GM12872 (cell line): Measurements from ENCODE around the gene AQP12A.

ENCODE experiments used
- TF ChIP-seq, protein P1 (sequence below): IDR thresholded peaks from 3 replicates; pipeline ENCODE4 v1.5.1; 2011; ENCODE audit warnings: low read depth, mild to moderate bottlenecking, low read length, moderate library complexity; ENCODE audit not compliant: insufficient read depth

Gene AQP12A

DNA sequence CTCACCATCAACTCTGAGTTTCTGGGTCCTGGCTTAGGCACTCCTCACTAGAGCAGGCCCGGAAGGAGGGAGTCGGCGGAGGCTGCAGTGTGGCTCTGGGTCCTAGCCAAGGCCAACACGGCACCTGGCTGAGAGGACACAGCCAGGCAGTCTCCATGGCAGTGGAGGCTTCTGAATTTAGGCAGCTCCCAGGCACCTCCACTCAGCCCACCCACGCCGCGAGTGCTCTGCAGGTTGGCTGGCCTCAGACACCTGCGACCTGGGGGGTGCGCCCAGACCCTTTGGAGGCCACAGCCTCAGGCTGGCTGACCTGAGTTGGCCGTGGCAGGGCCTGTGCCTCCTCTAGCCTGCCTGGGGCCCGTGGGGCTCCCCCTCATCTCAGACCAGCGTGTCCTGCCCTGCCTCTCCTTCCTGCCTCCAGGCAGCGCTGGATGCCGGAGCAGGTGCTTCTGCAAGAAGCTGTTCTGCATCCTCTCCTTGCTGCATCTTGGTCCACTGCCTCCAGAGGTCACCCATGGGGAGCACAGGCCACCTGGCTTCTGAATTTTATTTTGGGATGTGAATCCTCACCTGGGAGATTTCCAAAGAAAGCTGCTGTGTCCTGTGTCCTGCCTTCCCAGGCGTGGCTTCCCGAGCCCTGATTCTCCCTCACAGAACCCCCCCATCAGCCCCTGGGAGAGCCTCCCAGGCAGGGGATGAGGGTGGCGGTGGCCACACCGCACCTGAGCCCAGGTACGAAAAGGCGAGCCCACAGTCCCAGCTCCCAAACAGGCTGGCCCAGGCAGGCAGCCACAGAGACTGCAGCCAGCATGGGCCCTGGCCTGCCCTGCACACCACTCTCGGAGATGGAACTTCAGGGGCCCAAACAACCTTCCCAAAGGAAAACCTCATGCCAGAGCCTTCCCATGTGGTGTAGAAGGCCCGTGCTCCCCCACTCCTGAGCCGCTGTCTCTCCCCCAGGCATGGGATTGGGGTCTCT is 23.4 kb downstream of the AQP12A start:
- TF ChIP-seq, protein P1, sequence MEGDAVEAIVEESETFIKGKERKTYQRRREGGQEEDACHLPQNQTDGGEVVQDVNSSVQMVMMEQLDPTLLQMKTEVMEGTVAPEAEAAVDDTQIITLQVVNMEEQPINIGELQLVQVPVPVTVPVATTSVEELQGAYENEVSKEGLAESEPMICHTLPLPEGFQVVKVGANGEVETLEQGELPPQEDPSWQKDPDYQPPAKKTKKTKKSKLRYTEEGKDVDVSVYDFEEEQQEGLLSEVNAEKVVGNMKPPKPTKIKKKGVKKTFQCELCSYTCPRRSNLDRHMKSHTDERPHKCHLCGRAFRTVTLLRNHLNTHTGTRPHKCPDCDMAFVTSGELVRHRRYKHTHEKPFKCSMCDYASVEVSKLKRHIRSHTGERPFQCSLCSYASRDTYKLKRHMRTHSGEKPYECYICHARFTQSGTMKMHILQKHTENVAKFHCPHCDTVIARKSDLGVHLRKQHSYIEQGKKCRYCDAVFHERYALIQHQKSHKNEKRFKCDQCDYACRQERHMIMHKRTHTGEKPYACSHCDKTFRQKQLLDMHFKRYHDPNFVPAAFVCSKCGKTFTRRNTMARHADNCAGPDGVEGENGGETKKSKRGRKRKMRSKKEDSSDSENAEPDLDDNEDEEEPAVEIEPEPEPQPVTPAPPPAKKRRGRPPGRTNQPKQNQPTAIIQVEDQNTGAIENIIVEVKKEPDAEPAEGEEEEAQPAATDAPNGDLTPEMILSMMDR: no peak

DNA sequence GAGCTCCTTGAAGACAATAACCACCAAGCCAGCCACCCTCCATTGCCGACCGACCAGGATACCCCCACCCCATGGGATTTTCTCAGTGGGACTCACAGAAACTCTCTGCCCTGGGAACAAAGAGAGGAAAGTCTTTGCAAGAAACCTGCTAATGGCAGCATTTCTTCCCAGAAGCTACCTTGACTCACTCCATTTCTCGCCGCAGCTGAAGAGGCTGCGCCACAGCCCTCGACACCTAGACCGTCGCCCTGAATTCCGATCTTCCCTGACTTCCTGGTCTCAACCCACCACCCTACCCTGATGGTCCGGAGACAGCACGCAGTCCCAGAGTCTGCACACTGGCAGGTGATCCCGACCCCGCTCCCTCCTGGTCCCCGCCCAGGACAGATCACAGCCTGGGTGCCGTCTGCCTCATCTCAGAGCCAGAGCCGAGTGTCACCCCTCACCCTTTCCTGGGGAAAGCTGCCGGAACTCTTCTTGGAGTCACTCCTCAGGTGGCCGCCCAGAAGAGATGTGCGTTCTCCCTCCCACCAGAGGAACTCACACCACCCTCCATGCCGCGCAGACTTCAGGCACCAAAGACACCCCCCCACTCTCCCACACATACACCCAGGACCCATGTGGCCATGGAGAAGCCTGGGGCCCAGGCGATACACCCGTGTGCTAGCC is 24.6 kb downstream of the AQP12A start:
- TF ChIP-seq, protein P1: no peak

DNA sequence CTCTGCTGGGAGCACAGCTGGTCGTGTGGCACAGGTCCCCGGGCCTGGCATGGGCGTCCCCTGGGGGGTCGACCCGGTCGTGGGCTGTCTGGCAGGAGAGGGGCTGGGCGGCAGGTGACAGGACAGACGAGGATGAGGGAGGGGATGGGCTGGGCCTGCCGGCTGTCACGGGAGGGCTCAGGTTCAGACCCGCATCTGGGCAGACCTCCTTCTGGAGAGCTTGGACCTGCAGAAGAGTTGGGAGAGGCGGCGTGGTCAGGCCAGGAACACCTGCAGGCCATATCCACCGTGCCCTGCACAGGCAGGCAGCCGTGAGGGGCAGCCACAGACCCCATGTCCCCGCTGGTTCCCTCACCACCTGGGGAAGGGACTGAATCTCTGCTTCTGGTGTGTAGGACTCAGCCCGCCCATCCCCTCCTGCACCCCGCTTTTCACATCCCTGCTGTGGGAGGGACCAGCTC is 25.5 kb downstream of the AQP12A start:
- TF ChIP-seq, protein P1: no peak

DNA sequence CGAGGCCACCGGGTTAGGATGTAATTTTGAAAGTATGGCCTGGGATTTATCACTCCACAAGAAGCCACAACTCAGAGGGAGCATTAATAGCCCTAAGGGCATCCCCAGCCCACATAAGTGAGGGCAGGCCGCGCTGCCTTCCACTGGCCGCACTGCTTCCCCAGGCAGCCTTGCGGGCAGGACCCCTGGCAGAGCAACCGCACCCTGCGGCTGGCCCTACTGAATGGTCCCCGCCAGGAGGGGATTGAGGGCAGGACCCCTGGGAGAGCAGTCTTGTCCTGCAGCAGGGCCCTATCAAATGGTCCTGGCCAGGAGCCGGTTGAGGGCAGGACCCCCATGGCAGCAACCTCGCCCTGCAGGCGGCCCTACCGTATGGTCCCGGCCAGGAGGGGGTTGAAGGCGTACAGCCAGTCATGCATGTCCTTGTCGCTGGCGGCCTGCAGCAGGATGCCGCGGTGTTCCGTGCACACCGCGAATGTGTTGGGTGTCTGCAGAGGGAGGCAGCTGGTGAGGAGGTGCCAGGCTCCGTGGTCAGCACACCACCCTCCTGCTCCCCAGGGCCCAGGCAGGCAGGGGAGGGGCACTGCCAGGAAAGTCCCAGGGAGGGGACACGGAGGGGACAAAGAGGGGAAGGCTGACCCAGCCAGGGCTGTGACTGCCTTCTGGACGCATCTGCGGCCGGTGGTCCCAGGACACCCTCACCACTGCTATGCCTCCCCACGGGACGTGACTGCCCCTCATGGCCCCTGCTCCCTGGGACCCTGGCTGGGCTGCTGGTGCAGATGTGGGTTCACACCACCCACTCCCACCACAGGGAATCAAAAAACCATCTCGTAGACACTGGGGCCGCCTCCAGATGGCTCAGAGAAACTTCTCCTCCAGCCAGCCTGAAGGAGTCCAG is 26.3 kb downstream of the AQP12A start:
- TF ChIP-seq, protein P1: no peak

DNA sequence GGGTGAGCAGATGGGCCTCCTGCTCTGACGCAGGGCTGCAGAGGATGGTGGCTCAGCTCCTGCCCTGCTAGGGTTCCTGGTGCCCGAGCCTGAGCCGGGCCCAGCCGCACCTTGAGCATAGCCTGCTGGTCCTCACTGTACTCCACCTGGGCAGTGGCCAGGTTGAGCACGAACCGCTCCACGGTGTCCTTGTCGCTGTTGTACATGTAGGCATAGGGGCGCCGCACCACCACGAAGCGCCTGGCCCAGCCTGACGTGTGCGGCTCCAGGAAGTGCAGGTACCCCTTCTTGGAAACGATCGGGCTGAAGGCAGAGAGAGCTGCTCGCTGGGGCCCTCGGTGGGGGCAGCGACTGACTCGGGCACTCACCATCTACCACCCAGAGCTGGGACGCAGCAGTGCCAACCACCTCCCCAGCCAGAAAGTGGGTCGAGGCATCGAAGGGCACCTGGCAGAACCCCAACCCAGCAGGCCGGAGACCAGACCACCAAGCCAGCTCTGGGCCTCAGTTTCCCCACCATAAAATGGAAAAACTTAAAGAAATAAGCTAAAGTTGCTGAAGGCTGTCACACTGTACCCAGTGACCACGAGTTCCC is 27.3 kb downstream of the AQP12A start:
- TF ChIP-seq, protein P1: no peak

DNA sequence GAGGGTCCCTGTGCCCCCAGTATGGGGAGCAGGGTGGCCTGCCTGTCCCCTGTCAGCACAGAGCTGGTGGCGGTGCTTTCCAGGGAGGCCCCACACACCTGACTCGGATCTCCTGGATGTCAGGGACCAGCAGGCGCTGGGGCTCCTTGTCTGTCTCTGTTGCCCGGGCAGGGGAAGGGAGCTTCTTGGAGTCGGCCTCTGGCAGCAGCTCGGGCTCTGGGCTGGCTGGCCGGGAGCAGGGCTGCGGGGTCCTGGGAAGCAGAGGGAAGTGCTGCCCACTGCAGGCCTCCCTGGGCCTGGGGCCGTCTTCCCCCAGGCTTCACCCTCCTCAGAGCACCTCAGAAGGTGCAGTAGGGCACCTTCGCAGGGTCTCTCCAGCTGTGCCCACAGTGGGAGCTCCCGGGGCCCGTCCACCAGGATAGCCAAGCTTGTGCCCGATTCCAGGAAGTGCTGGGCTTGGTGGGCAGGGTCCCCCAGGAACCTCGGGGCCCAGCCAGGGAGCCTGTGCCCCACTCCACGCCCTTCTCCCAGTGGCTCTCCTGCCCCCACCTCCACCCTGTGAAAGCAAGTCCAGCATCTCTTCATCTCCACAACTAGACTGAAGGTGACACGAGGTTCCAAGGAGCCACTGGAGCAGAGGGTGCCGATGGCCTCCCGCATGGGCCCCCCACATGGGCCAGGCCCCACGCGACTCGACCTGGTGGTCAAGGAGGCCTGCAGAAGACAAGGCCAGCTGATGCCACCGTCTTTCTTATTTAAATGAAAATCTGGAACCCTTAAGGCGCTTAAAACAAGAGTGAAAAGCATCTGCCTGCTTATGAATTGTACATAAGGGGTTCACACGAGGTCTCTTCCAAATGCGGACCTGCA is 28.2 kb downstream of the AQP12A start:
- TF ChIP-seq, protein P1: no peak
